Spleen (tissue), 11 donors: ENCODE data around the gene AGK. TPM values are rescaled to one million over a fixed set of nuclear protein-coding genes. Genes with fewer than 3 reads are reported as not detected.

Experiments
- DNase-seq: peaks from one replicate; pipeline ENCODE4 v3.0.0-alpha.2; 2020
- H3K27ac ChIP-seq, 8 donors: fragments of 200-600 bp; sonication (generic) in 7 of 8; 1 replicate in 4 of 8; 2 replicates in 4 of 8; pipeline versions ENCODE4 v1.5.0 to v1.8.0; 2016 to 2021; ENCODE audit warnings: inconsistent platforms in 4 of 8, mild to moderate bottlenecking in 4 of 8, moderate library complexity in 1 of 8
- H3K27me3 ChIP-seq, 7 donors: fragments of 200-600 bp; sonication (generic) in 6 of 7; replicated peaks in 1 of 7; 1 replicate in 4 of 7; 2 replicates in 3 of 7; pipeline versions ENCODE4 v1.5.0 to v1.8.0; 2016 to 2021; ENCODE audit warnings: inconsistent platforms in 3 of 7, mild to moderate bottlenecking in 1 of 7
- H3K36me3 ChIP-seq, 6 donors: fragments of 200-600 bp; sonication (generic) in 5 of 6; 1 replicate in 4 of 6; 2 replicates in 2 of 6; pipeline versions ENCODE4 v1.5.0 to v1.8.0; 2016 to 2021; ENCODE audit warnings: inconsistent platforms in 2 of 6
- H3K4me1 ChIP-seq, 6 donors: fragments of 200-600 bp; sonication (generic) in 5 of 6; 1 replicate in 3 of 6; 2 replicates in 3 of 6; pipeline versions ENCODE4 v1.5.0 to v1.8.0; 2016 to 2021; ENCODE audit warnings: inconsistent platforms in 3 of 6
- H3K4me3 ChIP-seq, 8 donors: fragments of 200-600 bp; sonication (generic) in 7 of 8; 1 replicate in 4 of 8; 2 replicates in 4 of 8; pipeline versions ENCODE4 v1.5.0 to v1.8.0; 2016 to 2021; ENCODE audit warnings: inconsistent platforms in 4 of 8, mild to moderate bottlenecking in 4 of 8, moderate library complexity in 2 of 8
- H3K9me3 ChIP-seq, 8 donors: fragments of 200-600 bp; sonication (generic) in 7 of 8; 1 replicate in 4 of 8; 2 replicates in 4 of 8; pipeline versions ENCODE4 v1.5.0 to v1.8.0; 2016 to 2021; ENCODE audit warnings: inconsistent platforms in 4 of 8
- POLR2A ChIP-seq, 3 donors: fragments of 450-650 bp; IDR thresholded peaks; one replicate each; pipeline ENCODE4 v1.5.1; 2017; ENCODE audit warnings: antibody characterized with exemption in 3 of 3, mild to moderate bottlenecking in 1 of 3
- POLR2AphosphoS5 ChIP-seq, 3 donors: sonication (generic); formaldehyde crosslinking; IDR thresholded peaks; one replicate each; pipeline ENCODE4 v1.5.1; 2017; ENCODE audit warnings: antibody characterized with exemption in 3 of 3
- WGBS, 5 donors: extraction: QIAGEN DNeasy Blood & Tissue Kit in 3 of 5; methylation state at CpG; one replicate each; pipeline versions ENCODE4 v1.1.5 to v1.1.7; 2013 to 2018; 5-methylcytosine and 5-hydroxymethylcytosine counted together
- intact Hi-C: fragments of 100-400 bp; cut with DNase I; formaldehyde crosslinking; loops from one replicate; pipeline ENCODE4 v1.15.0; 2023; ENCODE audit warnings: low total_unique reads
- polyA plus RNA-seq, 3 donors: library from polyadenylated mRNA; stranded (reverse); fragments of 200-250 nt; gene quantifications; one replicate each; pipeline ENCODE4 v1.2.1, GENCODE V29; 2013
- total RNA-seq, 7 donors: library from RNA; depleted of rRNA in 3 of 7; stranded (reverse); fragments of >200 nt in 3 of 7; fragmentation: NEBNext Ultra II Directional in 4 of 7; extraction: Animal tissue kit (Norgen Biotek cat#: 25700) in 4 of 7; gene quantifications; one replicate each; pipeline versions ENCODE4 v1.1.0 to v1.2.1, GENCODE V29; 2016 to 2021
- TF ChIP-seq, protein P1 (sequence below), 11 experiments: fragments of 200-600 bp in 7 of 11; fragments of 450-650 bp in 4 of 11; sonication (generic) in 4 of 11; IDR thresholded peaks in 8 of 11; conservative IDR thresholded peaks in 3 of 11; 1 replicate in 7 of 11; 2 replicates in 4 of 11; pipeline versions ENCODE4 v1.4.0 to v1.8.0; 2016 to 2021; ENCODE audit warnings: antibody characterized with exemption in 11 of 11, inconsistent platforms in 4 of 11, mild to moderate bottlenecking in 1 of 11
- donor health status: healthy with polysubstance abuse.
- donor health status: DM: no; HTN: no; CAD: no; lungs with moderate emphysema.
- donor health status: DM: no; HTN: no; CAD: no.
- donor health status: Bipolar disorder and iron deficiency.
- donor health status: healthy.
- donor health status: DM: no; HTN: no; CAD: no.
- donor health status: DM: yes; HTN: yes; CAD: no.

AGK gene
- total and polyA plus RNA-seq, 10 donors, result 11.0 to 35.5 (median 24.0) TPM

DNA sequence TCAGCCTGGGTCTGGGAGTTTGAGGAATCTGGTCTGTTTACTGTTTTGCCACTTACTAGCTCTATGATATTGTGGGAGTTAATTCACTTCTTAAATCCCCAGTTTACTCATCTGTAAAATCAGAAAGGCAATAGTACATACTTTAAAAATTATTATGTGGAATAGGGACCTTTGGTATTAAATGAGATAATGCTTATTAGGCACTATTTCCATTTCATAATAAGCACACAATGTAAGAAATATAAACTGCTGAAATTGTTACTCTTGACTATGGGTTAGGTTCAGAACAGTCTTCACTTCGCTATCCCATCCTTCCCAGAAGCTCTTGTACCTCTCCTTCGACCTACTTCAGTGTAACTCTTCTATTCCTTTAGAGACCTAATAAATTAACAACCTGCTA lies 47.2 kb downstream of the AGK start:
- intact Hi-C loops, result no loop called here
- peaks cover 0 to 81% (median 15%) of the 10 kb centered on the region in 6 donors for H3K36me3 ChIP-seq
- no peak overlapping the region for H3K27ac ChIP-seq
- TF ChIP-seq, protein P1, sequence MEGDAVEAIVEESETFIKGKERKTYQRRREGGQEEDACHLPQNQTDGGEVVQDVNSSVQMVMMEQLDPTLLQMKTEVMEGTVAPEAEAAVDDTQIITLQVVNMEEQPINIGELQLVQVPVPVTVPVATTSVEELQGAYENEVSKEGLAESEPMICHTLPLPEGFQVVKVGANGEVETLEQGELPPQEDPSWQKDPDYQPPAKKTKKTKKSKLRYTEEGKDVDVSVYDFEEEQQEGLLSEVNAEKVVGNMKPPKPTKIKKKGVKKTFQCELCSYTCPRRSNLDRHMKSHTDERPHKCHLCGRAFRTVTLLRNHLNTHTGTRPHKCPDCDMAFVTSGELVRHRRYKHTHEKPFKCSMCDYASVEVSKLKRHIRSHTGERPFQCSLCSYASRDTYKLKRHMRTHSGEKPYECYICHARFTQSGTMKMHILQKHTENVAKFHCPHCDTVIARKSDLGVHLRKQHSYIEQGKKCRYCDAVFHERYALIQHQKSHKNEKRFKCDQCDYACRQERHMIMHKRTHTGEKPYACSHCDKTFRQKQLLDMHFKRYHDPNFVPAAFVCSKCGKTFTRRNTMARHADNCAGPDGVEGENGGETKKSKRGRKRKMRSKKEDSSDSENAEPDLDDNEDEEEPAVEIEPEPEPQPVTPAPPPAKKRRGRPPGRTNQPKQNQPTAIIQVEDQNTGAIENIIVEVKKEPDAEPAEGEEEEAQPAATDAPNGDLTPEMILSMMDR (IDR thresholded peaks at IDR 0.05 in 8 of 11, conservative IDR thresholded peaks at IDR 0.05 in 3 of 11), result no peak
- TF ChIP-seq POLR2AphosphoS5 (IDR thresholded peaks at IDR 0.05) (no peak), POLR2A (IDR thresholded peaks at IDR 0.05) (no peak)
- WGBS, 5 donors, result 92 to 99% (median 97%) methylated on average over 2 of the region's 2 CpGs
- no peak for DNase-seq
- no peaks in the 10 kb centered on the region for H3K4me1 ChIP-seq
- no peaks in the 10 kb centered on the region for H3K9me3 ChIP-seq
- no peaks in the 10 kb centered on the region for H3K27me3 ChIP-seq
- no peak overlapping the region for H3K4me3 ChIP-seq

DNA sequence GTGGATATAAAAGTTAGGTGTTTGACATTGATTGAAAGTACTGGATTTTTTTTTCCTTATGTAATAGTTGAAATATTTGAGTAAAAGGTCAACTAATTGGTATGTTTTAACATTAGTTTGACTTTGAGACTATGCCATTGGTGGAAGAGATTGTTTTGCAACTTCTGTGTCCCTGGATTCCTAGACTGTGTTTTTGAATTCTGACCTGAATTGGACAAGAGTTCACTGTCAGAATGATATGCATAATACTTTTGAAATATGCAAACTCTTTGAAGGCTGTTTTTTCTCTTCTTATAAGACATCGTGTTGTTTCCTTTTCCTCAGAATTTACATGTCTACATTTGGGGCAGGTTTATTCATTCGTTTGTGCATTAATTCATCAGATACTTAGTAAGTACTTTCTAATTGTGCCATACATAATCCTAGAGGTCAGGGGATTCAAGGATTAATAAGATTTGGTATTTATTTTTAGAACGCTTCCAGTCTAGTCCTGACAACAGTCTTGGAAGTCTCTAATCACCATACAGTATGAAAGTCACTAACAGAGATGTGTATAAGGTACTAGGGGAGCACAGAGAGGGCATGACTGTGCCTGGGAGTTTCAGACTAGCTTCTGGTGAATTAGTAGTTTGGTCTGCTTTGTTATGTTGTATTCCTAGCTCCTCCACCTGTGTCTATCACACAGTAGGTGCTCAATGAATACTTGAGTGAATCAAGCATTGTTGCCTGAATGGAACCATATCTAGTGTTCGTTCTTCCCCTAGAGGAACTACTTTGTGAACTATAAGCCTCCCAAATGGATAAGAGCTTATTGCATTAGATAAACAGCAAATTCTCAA lies 49.2 kb downstream of the AGK start:
- no peaks in the 10 kb centered on the region for H3K9me3 ChIP-seq
- H3K27ac ChIP-seq, result no peak overlapping the region
- no peaks in the 10 kb centered on the region for H3K4me1 ChIP-seq
- WGBS, 5 donors, result 90 to 98% (median 91%) methylated on average over 4 of the region's 4 CpGs
- DNase-seq, result no peak
- TF ChIP-seq, protein P1 (IDR thresholded peaks at IDR 0.05 in 8 of 11, conservative IDR thresholded peaks at IDR 0.05 in 3 of 11), result no peak
- TF ChIP-seq POLR2A (IDR thresholded peaks at IDR 0.05) (no peak), POLR2AphosphoS5 (IDR thresholded peaks at IDR 0.05) (no peak)
- H3K27me3 ChIP-seq, result no peaks in the 10 kb centered on the region
- intact Hi-C loops, result no loop called here
- no peak overlapping the region for H3K4me3 ChIP-seq
- peaks cover 0 to 77% (median 11%) of the 10 kb centered on the region in 6 donors for H3K36me3 ChIP-seq

DNA sequence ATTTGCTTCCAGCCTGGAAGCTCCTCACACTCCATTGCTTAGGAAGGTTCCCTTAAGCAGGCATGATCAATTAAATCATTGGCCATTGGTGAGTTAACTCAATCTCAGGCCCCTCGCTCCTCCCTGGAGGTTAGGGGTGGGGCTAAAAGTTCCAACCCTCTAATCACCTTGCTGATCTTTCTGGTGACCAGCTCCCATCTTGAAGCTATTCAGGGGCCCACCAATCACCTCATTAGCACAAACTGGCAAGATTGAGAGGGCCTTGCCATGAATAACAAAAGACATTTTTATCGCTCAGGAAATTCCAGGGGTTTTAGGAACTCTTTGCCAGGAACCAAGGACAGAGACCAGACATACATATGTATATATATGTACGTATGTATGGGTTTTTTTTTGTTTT lies 58.4 kb downstream of the AGK start:
- intact Hi-C loops, result no loop called here
- Histone ChIP-seq H3K27ac (no peak overlapping the region), H3K4me1 (no peaks in the 10 kb centered on the region), H3K27me3 (no peaks in the 10 kb centered on the region), H3K36me3 (peaks cover 3 to 85% (median 19%) of the 10 kb centered on the region in 6 donors), H3K9me3 (no peaks in the 10 kb centered on the region), H3K4me3 (no peak overlapping the region)
- no peak for DNase-seq
- TF ChIP-seq POLR2AphosphoS5 (IDR thresholded peaks at IDR 0.05), result no peak
- TF ChIP-seq, protein P1 (IDR thresholded peaks at IDR 0.05 in 8 of 11, conservative IDR thresholded peaks at IDR 0.05 in 3 of 11), result no peak
- TF ChIP-seq POLR2A (IDR thresholded peaks at IDR 0.05), result no peak
- 94 to 97% (median 97%) methylated on average over 3 of the region's 3 CpGs for WGBS, 5 donors

DNA sequence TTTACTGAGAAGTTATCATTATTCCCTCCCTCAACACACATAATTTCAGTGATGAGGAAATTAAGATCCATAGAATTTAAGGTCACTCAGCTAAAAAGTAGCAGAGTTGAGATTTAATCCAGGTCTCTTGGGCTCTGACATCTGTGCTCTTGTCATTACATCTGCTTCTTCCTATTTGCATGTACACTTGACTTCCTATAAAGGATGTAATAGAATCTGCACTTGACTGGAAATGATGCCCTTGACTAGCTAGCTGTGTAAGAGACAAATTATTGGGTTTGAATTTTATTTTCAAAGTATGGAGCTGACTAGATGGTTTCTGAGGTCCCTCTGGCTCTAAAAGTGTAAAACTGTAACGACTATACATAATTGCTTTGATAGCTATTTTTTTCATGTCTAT lies 59.5 kb downstream of the AGK start:
- Histone ChIP-seq H3K9me3 (no peaks in the 10 kb centered on the region), H3K36me3 (peaks cover 3 to 85% (median 19%) of the 10 kb centered on the region in 6 donors), H3K27me3 (no peaks in the 10 kb centered on the region), H3K4me3 (no peak overlapping the region), H3K4me1 (no peaks in the 10 kb centered on the region), H3K27ac (no peak overlapping the region)
- 77 to 97% (median 93%) methylated on average over 1 of the region's 1 CpG for WGBS, 5 donors
- TF ChIP-seq, protein P1 (IDR thresholded peaks at IDR 0.05 in 8 of 11, conservative IDR thresholded peaks at IDR 0.05 in 3 of 11), result no peak
- TF ChIP-seq POLR2AphosphoS5 (IDR thresholded peaks at IDR 0.05), result no peak
- TF ChIP-seq POLR2A (IDR thresholded peaks at IDR 0.05), result no peak
- DNase-seq, result no peak
- intact Hi-C loops, result no loop called here
